ENCODE measurements around the gene KNCN. TPM values are rescaled to one million over a fixed set of nuclear protein-coding genes. Genes with fewer than 3 reads are reported as not detected.

Gene KNCN
- total and polyA plus RNA-seq, 10 donors: not detected

- Histone ChIP-seq H3K27me3 (replicated peaks in 1 of 7) (no peaks in the 10 kb centered on the region), H3K4me1 (peaks cover 0 to 81% (median 39%) of the 10 kb centered on the region in 6 donors), H3K27ac (peak overlapping the region in 7 of 8 donors; percentile 59 to 91 (median 74)), H3K9me3 (no peaks in the 10 kb centered on the region), H3K4me3 (peak overlapping the region in 1 of 8 donors; percentile 36), H3K36me3 (peaks cover 0 to 100% (median 64%) of the 10 kb centered on the region in 6 donors)
- intact Hi-C loops (cut with DNase I; ENCODE audit: low total_unique reads): no loop called here
- 55 to 71% (median 65%) methylated on average over 4 of the region's 4 CpGs for WGBS, 5 donors
- DNase-seq: no peak
- TF ChIP-seq POLR2AphosphoS5 (IDR thresholded peaks at IDR 0.05) (no peak), POLR2A (IDR thresholded peaks at IDR 0.05) (no peak), CTCF (IDR thresholded peaks at IDR 0.05 in 8 of 11, conservative IDR thresholded peaks at IDR 0.05 in 3 of 11) (no peak)
Measured at GRCh38 chr1:46581681-46582455, 30.4 kb upstream of the KNCN start.

GRCh38 chr1:46580140-46580903 is 28.9 kb upstream of the KNCN start:
- H3K4me1 ChIP-seq: peaks cover 0 to 66% (median 30%) of the 10 kb centered on the region in 6 donors
- TF ChIP-seq POLR2AphosphoS5 (IDR thresholded peaks at IDR 0.05) (peak in 1 of 3 donors; percentile 63), CTCF (IDR thresholded peaks at IDR 0.05 in 8 of 11, conservative IDR thresholded peaks at IDR 0.05 in 3 of 11) (no peak)
- intact Hi-C loops (cut with DNase I; ENCODE audit: low total_unique reads): no loop called here
- peak overlapping the region in 1 of 8 donors; percentile 15 for H3K4me3 ChIP-seq
- WGBS, 5 donors: 63 to 82% (median 67%) methylated on average over 6 of the region's 6 CpGs
- H3K27me3 ChIP-seq (replicated peaks in 1 of 7): no peaks in the 10 kb centered on the region
- no peaks in the 10 kb centered on the region for H3K9me3 ChIP-seq
- peak overlapping the region in 7 of 8 donors; percentile 59 to 91 (median 74) for H3K27ac ChIP-seq
- peaks cover 0 to 100% (median 65%) of the 10 kb centered on the region in 6 donors for H3K36me3 ChIP-seq
- DNase-seq: no peak

DNA sequence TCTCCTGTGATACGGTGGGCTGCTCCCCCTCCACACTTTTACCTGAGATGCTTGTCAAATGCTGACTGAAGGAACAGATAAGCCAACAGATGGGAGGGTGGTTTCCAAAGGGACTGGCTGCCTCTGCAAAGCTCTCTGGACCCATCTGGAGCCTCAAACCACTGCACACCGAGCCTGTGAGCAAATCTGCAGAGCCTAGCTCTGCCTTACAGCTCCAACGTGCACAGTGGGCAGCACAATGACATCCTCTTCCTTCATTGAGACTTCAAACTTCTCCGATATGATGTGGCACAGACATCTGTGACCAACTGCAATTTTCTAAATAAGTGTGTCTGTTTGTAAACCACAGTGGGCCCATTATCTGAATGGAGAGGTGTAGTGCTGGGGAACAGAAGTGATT is 26.2 kb upstream of the KNCN start:
- Histone ChIP-seq H3K36me3 (peaks cover 0 to 100% (median 69%) of the 10 kb centered on the region in 6 donors), H3K4me3 (no peak overlapping the region), H3K27me3 (replicated peaks in 1 of 7) (no peaks in the 10 kb centered on the region), H3K27ac (peak overlapping the region in 2 of 8 donors; percentile 90 to 91), H3K9me3 (no peaks in the 10 kb centered on the region), H3K4me1 (peaks cover 0 to 42% (median 19%) of the 10 kb centered on the region in 6 donors)
- DNase-seq: no peak
- intact Hi-C loops (cut with DNase I; ENCODE audit: low total_unique reads): no loop called here
- no peak for TF ChIP-seq POLR2A (IDR thresholded peaks at IDR 0.05)
- TF ChIP-seq CTCF (IDR thresholded peaks at IDR 0.05 in 8 of 11, conservative IDR thresholded peaks at IDR 0.05 in 3 of 11): no peak
- no peak for TF ChIP-seq POLR2AphosphoS5 (IDR thresholded peaks at IDR 0.05)
- WGBS, 5 donors: 79 to 92% (median 84%) methylated on average over 4 of the region's 4 CpGs

DNA sequence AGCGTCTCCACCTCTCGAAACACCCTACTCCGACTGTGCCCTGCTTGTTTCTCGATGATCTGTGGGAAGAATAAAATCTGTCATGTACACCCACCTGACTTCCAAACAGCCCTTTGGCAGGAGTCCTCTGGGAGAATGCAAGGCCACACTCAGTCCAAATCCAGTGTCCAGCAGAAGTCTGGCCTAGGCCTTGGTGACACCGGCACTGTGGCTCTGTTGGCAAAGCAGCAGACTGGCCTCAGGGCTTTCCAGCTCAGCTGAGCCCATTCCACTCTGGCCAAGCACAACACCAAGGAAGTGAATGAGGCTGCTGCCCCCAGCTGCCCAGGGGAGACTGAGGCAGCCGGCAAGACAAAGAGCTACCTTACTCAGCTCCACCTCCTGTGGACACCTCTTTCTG is 25.1 kb upstream of the KNCN start:
- peaks cover 0 to 100% (median 66%) of the 10 kb centered on the region in 6 donors for H3K36me3 ChIP-seq
- no peaks in the 10 kb centered on the region for H3K27me3 ChIP-seq (replicated peaks in 1 of 7)
- no peak overlapping the region for H3K4me3 ChIP-seq
- 79 to 96% (median 89%) methylated on average over 6 of the region's 6 CpGs for WGBS, 5 donors
- intact Hi-C loops (cut with DNase I; ENCODE audit: low total_unique reads): no loop called here
- TF ChIP-seq CTCF (IDR thresholded peaks at IDR 0.05 in 8 of 11, conservative IDR thresholded peaks at IDR 0.05 in 3 of 11): no peak
- peak in 1 of 3 donors; percentile 23 for TF ChIP-seq POLR2AphosphoS5 (IDR thresholded peaks at IDR 0.05)
- H3K27ac ChIP-seq: no peak overlapping the region
- DNase-seq: no peak
- no peaks in the 10 kb centered on the region for H3K9me3 ChIP-seq
- peaks cover 0 to 32% (median 12%) of the 10 kb centered on the region in 6 donors for H3K4me1 ChIP-seq

Data from spleen (tissue), 11 donors.